ENCODE data around the gene HNMT. TPM values are rescaled to one million over a fixed set of nuclear protein-coding genes. Genes with fewer than 3 reads are reported as not detected.
"Not testable (repeated sequence)": the region's sequence is repeated elsewhere in the genome, so short reads cannot be mapped to it uniquely, and the experiment has no call there.

The HNMT gene
- polyA plus RNA-seq, 1 donor from 2014 or later = not detected

DNA sequence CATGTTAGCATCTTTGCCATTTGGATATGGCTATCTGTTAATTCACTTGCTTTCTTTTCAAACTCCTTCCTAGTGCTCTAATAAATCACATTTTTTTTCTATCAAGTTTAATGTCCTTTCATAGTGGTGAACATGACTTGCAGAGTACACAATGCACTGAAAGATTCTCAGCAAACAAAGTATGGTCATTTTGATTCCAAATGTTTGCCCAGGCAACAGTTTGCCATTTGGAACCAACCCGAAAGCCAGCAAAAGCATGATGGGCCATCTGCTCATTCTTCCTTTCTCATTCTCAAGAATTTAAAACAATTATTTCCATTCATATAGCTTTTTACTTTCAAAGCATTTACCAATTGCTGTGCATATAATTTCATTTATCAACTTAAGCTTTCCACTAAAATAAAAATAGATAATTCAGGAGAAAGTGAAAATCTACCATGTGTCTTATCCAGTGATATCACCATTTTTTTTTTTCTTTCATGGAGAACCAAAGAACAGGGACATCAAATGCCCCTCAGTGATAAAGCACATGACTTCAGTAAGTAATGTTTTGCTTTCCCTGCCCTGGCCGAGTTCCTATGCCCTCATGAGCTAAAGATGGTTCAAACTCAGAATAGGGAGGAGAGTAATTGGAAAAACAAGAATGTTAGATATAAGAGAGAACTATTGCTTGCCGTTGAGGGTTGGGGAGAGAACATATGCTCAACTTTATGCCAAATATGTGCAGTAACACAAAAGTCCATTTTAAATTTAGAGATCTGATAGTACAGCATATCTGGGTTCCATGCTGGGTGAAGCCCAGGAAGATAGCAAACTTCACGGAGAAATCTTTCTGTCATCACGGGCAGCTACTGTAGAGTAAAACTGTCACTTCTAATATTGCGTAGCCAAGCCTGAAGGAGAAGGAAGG is 62.1 kb downstream of the HNMT start:
- Mint-ChIP-seq H3K4me1 (no peaks in the 10 kb centered on the region), H3K27ac (peak overlapping the region in 1 of 3 donors; percentile 44), H3K27me3 (no peaks in the 10 kb centered on the region), H3K4me3 (no peak overlapping the region), H3K36me3 (peaks cover 2% of the 10 kb centered on the region), H3K9me3 (no peaks in the 10 kb centered on the region)

DNA sequence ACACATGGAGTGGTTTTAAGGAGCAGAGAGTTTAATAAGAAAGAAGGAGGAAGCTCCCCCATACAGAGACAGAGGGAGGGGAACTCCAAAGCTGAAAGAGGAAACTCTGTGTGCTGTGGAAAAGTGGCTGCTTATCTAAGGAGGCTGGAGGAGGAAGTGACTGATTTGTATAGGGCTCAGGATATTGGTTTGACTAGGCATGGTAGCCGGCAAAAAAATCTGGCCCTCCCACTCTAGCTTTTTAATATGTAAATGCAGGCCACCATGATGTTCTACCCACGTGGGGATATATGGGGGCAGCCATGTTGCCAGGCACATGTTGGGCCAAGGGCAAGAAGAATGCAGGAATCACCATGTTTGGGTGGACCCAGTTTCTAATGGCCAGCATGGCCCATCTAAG is 64.3 kb downstream of the HNMT start:
- no peaks in the 10 kb centered on the region for H3K36me3 Mint-ChIP-seq
- H3K9me3 Mint-ChIP-seq = no peaks in the 10 kb centered on the region

DNA sequence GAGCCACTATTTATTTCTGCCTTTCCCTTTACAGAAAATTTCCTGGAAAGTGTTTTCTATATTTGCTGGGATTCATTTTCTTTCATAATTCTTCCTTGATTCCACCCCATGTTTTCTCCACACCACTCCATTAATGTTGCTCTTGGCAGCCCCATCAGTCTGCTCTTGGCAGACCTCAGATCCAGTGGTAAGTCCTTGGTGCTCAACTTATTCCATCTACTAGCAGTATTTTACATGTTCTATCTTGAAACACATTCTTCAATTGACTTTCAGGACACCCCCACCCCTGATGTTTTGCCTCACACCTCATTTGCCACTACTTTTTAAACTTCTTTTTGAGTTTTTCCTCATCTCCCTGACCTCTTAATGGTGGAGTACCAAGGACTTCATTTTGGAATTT is 65.0 kb downstream of the HNMT start:
- Mint-ChIP-seq H3K4me1 (no peaks in the 10 kb centered on the region), H3K4me3 (no peak overlapping the region), H3K36me3 (no peaks in the 10 kb centered on the region), H3K27ac (no peak overlapping the region), H3K9me3 (no peaks in the 10 kb centered on the region), H3K27me3 (no peaks in the 10 kb centered on the region)

More for the DNA sequence above, 64.3 kb downstream of the HNMT start:
- no peaks in the 10 kb centered on the region for H3K27me3 Mint-ChIP-seq
- H3K27ac Mint-ChIP-seq = no peak overlapping the region
- H3K4me3 Mint-ChIP-seq = no peak overlapping the region
- H3K4me1 Mint-ChIP-seq = no peaks in the 10 kb centered on the region

DNA sequence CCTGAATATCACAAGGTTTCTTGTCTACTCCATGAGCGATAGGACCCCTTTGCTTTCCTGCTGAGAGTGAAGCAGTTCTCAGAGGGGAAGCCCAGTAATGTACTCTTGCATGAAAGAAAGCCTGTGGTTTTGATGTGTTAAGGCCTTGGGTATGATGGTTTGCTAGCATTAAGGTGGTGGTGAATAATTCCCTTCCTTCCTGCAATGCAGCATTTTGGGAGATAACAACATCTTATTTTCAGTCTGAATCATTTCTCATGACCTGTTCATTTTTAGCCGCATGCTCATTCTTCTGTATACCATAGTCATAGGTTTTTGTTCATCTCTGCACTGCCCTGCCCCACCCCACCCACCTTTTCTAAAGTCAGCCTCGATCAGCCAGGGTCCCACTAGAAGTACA is 66.2 kb downstream of the HNMT start:
- H3K27ac Mint-ChIP-seq = no peak overlapping the region
- H3K27me3 Mint-ChIP-seq = no peaks in the 10 kb centered on the region
- H3K4me1 Mint-ChIP-seq = no peaks in the 10 kb centered on the region
- H3K36me3 Mint-ChIP-seq = no peaks in the 10 kb centered on the region
- no peak overlapping the region for H3K4me3 Mint-ChIP-seq
- no peaks in the 10 kb centered on the region for H3K9me3 Mint-ChIP-seq

DNA sequence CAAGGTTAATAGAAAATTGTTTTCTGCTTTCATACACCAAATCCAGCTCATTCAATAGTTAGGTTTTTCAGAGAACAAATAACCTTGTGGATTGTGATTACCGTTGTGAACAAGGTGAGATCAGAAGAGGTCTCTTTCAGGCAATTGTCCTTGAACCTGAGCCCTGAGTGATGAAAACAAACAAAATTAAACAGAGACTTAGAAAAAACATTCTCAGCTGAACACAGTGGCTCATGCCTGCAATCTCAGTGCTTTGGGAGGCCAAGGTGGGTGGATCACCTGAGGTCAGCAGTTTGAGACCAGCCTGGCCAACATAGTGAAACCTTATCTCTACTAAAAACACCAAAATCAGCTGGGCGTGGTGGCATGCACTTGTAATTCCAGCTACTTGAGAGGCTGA is 68.1 kb downstream of the HNMT start:
- no peaks in the 10 kb centered on the region for H3K36me3 Mint-ChIP-seq
- peak overlapping the region in 1 of 3 donors; percentile 25 for H3K27ac Mint-ChIP-seq
- peaks cover 0 to 2% (median 0%) of the 10 kb centered on the region in 3 donors for H3K9me3 Mint-ChIP-seq
- H3K27me3 Mint-ChIP-seq = no peaks in the 10 kb centered on the region
- no peaks in the 10 kb centered on the region for H3K4me1 Mint-ChIP-seq
- no peak overlapping the region for H3K4me3 Mint-ChIP-seq

DNA sequence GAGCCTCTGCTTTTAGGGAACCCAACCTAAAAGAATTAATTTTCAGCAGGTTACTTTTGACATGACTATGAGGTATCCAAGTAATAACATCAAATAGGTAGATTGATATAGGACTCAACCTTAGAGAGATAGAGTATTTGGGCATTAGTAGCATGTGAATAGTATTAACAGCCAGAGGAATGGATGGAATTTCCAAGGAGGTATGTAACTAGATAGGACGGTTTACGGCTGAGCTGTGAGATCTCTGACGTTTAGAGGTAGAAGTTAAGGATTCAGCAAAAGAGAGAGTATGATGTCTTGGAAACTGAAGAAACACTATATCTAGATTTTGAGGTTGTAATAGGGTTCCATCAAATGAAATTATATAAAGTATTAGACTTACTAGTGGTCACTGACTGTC is 70.3 kb downstream of the HNMT start:
- Mint-ChIP-seq H3K4me3 (no peak overlapping the region), H3K4me1 (peaks cover 0 to under 1% (median 0%) of the 10 kb centered on the region in 3 donors), H3K36me3 (no peaks in the 10 kb centered on the region), H3K27ac (no peak overlapping the region), H3K9me3 (peaks cover 0 to 2% (median 0%) of the 10 kb centered on the region in 3 donors), H3K27me3 (no peaks in the 10 kb centered on the region)

DNA sequence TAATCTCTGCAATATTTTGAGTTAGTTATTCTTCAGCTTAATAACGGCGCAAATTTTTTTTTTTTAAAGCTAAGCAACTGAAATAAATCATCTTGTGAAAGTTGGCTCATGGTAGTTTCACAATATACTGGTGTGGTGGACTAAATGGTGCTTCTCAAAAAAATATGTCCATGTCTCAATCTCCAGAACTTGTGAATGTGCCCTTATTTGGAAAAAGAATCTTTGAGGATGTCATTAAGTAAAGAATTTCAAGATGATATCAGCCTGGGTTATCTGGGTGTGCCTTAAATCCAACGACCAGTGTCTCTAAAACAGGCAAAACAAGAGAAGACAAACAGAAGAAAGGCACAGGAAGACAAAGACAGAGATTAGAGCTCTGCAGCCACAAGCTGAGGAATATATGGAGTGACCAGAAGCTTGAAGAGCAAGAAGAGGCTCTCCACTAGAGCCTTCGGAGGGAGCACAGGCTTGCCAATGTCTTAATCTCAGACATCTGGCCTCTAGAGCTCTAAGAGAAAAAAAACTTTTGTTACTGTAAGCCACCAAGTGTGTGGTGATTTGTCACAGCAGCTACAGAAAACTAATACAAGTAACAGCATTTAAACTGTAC is 71.4 kb downstream of the HNMT start:
- Mint-ChIP-seq H3K27me3 (no peaks in the 10 kb centered on the region), H3K4me3 (no peak overlapping the region), H3K4me1 (peaks cover 0 to 1% (median 0%) of the 10 kb centered on the region in 3 donors), H3K9me3 (peaks cover 0 to 2% (median 0%) of the 10 kb centered on the region in 3 donors), H3K36me3 (no peaks in the 10 kb centered on the region), H3K27ac (no peak overlapping the region)

DNA sequence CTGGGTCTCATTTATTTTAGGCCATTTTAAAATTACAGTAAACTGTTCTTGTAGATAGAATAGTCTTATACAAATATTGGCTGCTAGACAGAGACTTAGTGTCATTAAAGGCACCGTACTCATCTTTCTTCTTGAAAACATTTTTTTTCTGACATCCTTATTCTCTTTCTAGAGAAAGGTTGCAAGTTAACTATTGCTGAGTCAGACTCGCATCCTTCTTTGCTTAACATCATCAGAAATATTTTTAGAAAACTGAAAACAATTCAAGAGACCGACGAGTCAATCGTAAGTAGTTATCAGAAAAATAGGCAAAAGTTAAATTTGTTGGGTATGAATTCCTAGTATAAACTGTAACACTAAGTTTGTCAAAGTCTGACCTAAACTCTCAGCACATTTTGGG is 72.2 kb downstream of the HNMT start:
- Mint-ChIP-seq H3K4me3 (no peak overlapping the region), H3K27ac (no peak overlapping the region), H3K9me3 (peaks cover 0 to 2% (median 0%) of the 10 kb centered on the region in 3 donors), H3K27me3 (no peaks in the 10 kb centered on the region), H3K4me1 (peaks cover 0 to 1% (median 0%) of the 10 kb centered on the region in 3 donors), H3K36me3 (no peaks in the 10 kb centered on the region)

DNA sequence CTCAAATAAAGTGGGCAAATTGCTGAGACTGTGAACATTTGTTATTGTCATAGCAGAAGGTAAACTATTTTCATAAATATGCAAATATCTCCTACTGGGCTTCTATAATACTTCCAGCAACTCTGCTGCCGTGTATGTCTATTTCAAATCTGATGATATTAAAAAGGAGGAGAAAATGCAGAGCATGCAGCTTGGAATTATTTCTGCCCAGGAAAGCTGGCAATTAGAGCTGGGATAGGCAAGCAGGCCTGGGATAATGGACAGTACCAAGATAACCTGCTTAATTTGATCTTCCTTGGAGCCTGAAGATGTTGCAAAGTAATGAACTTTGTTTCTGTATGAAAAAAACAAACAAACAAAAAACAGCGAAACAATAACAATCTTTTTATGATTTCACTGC is 72.8 kb downstream of the HNMT start:
- peaks cover 0 to 2% (median 0%) of the 10 kb centered on the region in 3 donors for H3K9me3 Mint-ChIP-seq
- no peak overlapping the region for H3K27ac Mint-ChIP-seq
- H3K4me3 Mint-ChIP-seq = no peak overlapping the region
- H3K4me1 Mint-ChIP-seq = peaks cover 0 to 1% (median 0%) of the 10 kb centered on the region in 3 donors
- H3K27me3 Mint-ChIP-seq = no peaks in the 10 kb centered on the region
- H3K36me3 Mint-ChIP-seq = no peaks in the 10 kb centered on the region

DNA sequence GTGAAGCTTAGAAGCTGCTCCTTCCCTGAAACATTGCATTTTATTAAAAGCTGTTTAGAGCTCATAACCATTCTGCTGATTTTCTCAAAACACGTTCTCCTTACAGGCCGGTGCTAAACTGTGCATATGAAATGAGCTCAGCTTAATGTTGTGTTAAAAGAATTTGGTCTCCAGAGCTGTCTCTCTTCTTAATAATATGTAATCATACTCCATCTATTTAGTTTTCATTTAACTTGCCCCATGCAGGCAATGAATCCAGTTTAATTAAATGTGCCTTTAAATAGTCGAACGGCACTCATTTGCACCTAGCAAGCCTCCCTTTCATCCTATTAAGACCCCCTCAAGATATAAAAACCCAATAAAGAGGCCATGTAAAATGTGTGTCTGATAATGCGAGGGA is 76.3 kb downstream of the HNMT start:
- H3K27ac Mint-ChIP-seq = no peak overlapping the region
- H3K4me3 Mint-ChIP-seq = no peak overlapping the region

DNA sequence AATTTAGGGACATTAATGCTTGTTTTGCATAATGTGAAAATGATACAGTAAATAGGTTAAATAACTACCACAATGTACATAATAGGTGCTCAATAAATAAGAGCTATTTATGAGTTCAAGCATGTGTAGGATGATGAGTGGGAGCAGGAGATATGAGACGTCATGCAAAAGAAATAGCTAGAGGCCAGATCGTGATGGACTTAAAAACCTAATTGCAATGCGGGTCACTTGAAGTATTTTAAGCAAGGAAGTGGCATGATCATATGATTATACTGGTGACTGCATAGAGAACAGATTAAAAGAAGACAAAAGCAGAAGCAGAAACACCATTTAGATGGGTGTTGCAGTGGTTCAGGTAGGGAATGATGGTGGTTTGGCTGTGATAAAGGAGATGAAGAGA is 78.0 kb downstream of the HNMT start:
- Mint-ChIP-seq H3K4me3 (no peak overlapping the region), H3K36me3 (no peaks in the 10 kb centered on the region), H3K4me1 (peaks cover 0 to 1% (median 0%) of the 10 kb centered on the region in 3 donors), H3K27me3 (no peaks in the 10 kb centered on the region), H3K9me3 (peaks cover 0 to 8% (median 0%) of the 10 kb centered on the region in 3 donors), H3K27ac (no peak overlapping the region)

More for the DNA sequence above, 76.3 kb downstream of the HNMT start:
- Mint-ChIP-seq H3K36me3 (no peaks in the 10 kb centered on the region), H3K4me1 (peaks cover 0 to 1% (median 0%) of the 10 kb centered on the region in 3 donors), H3K27me3 (no peaks in the 10 kb centered on the region), H3K9me3 (peaks cover 0 to 10% (median 0%) of the 10 kb centered on the region in 3 donors)

DNA sequence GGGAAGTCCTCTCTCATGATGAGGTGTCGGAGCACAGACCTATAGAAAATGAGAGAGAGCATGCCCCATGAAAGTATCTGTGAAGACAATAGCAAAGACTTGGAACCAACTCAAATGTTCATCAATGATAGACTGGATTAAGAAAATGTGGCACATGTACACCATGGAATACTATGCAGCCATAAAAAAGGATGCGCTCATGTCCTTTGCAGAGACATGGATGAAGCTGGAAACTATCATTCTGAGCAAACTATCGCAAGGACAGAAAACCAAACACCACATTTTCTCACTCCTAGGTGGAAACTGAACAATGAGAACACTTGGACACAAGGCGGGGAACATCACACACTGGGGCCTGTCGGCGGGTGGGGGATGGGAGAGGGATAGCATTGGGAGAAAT is 79.3 kb downstream of the HNMT start:
- not testable (repeated sequence) for H3K9me3 Mint-ChIP-seq, H3K36me3 Mint-ChIP-seq, H3K4me1 Mint-ChIP-seq, H3K27ac Mint-ChIP-seq, H3K27me3 Mint-ChIP-seq, H3K4me3 Mint-ChIP-seq

DNA sequence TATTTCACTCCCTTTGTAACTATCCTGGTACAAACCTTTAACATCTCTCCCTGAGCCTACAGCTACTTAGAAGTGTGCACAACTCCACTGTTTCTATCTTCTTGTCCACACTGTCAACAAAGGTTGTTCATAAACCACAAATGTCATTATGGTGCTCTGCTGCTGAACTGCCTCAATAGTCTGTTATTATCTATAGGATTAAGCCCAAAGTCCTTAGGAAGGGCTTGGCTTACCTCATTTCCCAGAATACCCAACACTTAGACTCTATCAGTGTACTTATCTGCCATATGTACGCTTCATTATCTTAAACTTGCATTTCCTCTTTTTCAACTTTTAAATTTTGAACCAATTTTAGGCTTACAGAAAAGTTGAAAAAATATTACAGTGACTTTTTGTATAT is 94.2 kb downstream of the HNMT start:
- Mint-ChIP-seq H3K4me1 (no peaks in the 10 kb centered on the region), H3K27me3 (no peaks in the 10 kb centered on the region), H3K4me3 (no peak overlapping the region), H3K36me3 (no peaks in the 10 kb centered on the region), H3K9me3 (peaks cover 0 to 6% (median 0%) of the 10 kb centered on the region in 3 donors), H3K27ac (no peak overlapping the region)

DNA sequence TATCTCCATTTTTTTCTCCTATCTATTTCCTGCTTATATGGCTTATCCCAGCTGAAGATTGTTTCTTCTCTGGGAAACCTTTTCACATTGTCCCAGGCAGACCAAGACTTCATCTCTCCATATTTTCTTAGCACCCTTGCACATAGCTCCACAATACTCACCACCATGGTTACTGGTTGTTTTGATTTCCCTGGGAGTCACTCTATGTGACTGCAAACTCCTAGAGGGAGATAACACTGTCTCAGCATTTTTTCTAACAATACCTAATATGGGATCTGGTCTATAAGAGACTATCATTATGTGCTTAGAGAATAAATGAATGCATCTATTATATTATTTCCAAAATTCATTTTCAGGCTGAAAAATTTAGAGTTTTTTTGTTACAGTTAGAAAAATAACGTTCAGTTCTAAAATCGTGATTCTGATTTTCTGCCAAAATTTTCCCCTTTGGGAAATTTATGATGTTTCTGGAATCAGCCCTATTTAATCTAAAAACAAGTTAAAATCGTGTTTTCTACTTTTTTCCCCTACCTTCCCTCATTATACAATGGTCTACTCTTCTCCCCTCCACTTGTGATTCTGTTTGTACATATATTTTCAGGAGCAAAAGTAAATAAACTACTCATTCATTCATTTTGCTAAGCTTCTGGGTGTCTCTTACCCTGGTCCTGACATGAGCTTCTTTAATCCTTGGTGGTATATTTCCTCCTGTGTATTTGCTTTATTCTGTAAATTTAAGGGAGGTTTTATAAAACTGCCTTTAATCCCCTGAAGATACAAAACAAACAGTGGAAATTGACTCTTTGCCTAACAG is 95.4 kb downstream of the HNMT start:
- H3K9me3 Mint-ChIP-seq = peaks cover 0 to 6% (median 0%) of the 10 kb centered on the region in 3 donors
- H3K4me3 Mint-ChIP-seq = no peak overlapping the region
- H3K27me3 Mint-ChIP-seq = no peaks in the 10 kb centered on the region
- H3K36me3 Mint-ChIP-seq = no peaks in the 10 kb centered on the region
- no peaks in the 10 kb centered on the region for H3K4me1 Mint-ChIP-seq
- no peak overlapping the region for H3K27ac Mint-ChIP-seq

DNA sequence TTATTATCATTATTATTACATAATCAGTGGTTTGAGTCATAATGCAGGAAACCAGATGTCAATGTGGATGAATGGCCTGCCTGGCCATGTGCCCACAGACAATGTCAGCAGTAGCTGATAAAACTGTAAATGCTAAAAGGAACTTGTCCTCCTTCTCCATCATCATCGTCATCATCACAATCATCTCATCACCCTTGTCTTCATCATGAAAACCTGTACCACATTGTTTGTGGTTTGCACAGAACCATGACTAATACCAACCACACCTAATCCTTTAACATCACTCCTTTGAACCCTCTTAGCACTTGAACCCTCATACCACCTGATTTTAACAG is 96.0 kb downstream of the HNMT start:
- Mint-ChIP-seq H3K4me3 (no peak overlapping the region), H3K27me3 (no peaks in the 10 kb centered on the region), H3K4me1 (no peaks in the 10 kb centered on the region), H3K36me3 (no peaks in the 10 kb centered on the region), H3K9me3 (peaks cover 0 to 6% (median 0%) of the 10 kb centered on the region in 3 donors), H3K27ac (no peak overlapping the region)

All from IgD-negative memory B cell (primary cell).